Testis (tissue), 2 donors: ENCODE results near the gene GSK3A.

Source experiments
- CTCF ChIP-seq, 3 experiments: fragments of 450-650 bp in 2 of 3; fragments of 200-600 bp in 1 of 3; sonication (generic) in 1 of 3; IDR thresholded peaks; one replicate each; pipeline ENCODE4 v1.5.1; 2016 to 2019; ENCODE audit warnings: antibody characterized with exemption in 3 of 3, mild to moderate bottlenecking in 2 of 3, moderate library complexity in 1 of 3
- POLR2A ChIP-seq: fragments of 450-650 bp; IDR thresholded peaks from one replicate; pipeline ENCODE4 v1.6.1; 2017; ENCODE audit warnings: antibody characterized with exemption, mild to moderate bottlenecking, moderate library complexity

- TF ChIP-seq CTCF (IDR thresholded peaks at IDR 0.05) = no peak
- no peak for TF ChIP-seq POLR2A
These were observed 7.4 kb upstream of the GSK3A start for GRCh38 chr19:42249769-42250168.
